Stimulated activated CD4-positive, alpha-beta T cell treated with anti-CD3 and anti-CD28 coated beads, Interleukin-2, amount 100 ng/mL, for 24 hours (primary cell): ENCODE measurements around the gene SSH3.

Experiments used
- DNase-seq, 2 donors: peaks; one replicate each; pipeline ENCODE4 v3.0.0-alpha.2; 2020

Gene SSH3

GRCh38 chr11:67349457-67349856 lies 46.1 kb downstream of the SSH3 start:
- no peak for DNase-seq

DNA sequence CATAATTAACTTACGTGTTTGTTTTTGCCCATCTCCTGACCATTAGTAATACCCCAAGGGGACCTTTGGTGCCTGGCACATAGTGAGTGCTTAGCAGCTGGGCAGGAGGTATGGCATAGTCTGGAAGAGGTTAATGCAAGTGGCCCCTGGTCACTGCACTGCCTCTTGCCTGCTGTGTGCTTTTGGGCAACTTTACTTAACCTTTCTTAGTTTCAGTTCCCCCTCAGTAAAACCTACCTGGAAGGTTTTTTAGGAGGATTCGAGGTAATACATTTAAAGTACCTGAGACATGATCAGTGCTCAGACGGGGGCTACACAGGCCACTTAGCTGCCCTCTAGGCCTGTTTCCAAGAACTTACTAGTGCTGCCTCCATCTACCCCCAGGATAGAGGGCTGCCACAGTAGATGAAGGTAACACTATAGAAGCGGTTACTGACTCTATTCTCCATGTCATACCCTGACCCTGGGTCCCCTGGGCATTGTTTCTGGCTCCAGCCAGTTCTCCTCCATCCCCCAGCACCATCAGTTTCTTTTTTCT lies 46.7 kb downstream of the SSH3 start:
- no peak for DNase-seq

GRCh38 chr11:67351275-67352005 lies 48.1 kb downstream of the SSH3 start:
- DNase-seq, result peak; percentile 69 to 72

DNA sequence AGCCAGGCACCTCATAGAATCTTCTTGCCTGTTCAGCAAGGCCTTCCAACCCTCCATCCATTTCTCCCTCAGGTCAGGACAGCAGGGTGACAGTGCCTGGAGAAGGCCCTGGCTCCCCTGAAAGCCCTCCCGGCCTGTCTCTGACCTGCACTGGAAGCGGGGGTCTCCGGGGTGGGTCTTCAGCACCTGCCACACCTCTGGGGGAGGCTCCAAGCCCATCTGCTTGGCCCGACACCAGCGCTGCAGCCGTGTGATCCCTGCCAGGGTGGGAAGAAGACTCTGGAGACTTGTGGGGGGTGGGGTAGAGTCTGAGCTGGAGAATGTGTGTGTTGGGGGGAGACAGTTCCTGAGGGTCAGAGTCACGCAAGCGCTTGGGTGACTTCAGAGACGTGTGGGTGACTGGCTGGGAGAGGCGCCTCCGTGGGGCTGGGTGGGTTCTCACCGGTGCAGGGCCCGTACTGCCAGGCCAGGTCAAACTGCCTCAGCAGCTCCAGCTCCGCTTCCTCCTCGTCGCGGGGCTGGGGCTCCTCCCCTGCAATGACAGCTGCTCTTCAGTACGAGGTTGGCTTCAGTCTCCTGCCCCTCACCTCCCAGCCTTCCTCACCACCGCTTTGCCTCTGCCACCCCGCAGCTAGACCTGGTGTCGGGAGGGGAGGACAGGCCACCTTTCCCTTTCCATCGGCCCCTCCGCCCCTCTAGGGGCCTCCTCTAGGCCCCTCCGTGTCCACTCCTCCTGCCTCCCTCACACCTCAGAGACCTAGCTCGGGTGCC lies 49.4 kb downstream of the SSH3 start:
- DNase-seq, result peak in 1 of 2 donors; percentile 44

DNA sequence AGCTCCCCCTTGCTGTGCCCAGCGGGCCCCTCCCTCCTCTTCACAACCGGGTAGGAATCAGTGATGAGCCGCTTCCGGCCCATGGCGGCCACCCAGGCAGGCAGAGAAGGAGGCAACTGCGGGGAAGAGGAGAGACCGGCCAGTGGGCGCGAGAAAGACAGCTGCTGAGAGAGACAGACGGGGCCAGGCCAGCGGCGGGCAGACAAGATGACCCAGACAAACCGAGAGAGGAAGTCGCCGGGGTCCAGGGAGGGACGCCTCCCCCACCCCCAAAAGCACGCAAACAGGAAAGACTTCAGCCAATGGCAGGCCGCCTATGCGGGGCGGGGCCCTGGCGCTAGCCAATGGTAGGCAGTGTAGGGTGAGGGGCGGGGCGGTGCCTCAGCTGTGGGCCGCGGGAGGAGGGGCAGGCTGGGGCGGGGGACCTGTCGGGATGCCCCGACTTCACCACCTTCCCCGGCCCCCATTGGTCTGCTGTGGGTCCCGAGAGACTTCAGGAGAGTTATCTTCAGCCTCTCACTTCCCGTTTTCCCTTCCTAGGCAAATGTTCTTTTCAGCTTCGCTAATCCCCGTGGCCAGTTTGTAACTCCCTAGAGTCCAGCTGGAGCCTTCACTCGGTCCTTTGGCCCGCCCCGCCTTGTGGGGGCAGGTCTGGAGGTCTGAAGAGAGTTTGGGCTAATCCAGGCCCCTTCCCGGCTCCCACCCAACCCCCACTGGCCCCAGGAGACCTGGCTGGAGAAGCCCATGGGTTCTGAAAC lies 50.2 kb downstream of the SSH3 start, which contains the start of gene POLD4:
Gene POLD4, minus strand, starts transcription at position 230 of the 758 bp plus-strand sequence. Its CDS starts 147 bp downstream, at position 83.
- peak; percentile 97 to 98 for DNase-seq

DNA sequence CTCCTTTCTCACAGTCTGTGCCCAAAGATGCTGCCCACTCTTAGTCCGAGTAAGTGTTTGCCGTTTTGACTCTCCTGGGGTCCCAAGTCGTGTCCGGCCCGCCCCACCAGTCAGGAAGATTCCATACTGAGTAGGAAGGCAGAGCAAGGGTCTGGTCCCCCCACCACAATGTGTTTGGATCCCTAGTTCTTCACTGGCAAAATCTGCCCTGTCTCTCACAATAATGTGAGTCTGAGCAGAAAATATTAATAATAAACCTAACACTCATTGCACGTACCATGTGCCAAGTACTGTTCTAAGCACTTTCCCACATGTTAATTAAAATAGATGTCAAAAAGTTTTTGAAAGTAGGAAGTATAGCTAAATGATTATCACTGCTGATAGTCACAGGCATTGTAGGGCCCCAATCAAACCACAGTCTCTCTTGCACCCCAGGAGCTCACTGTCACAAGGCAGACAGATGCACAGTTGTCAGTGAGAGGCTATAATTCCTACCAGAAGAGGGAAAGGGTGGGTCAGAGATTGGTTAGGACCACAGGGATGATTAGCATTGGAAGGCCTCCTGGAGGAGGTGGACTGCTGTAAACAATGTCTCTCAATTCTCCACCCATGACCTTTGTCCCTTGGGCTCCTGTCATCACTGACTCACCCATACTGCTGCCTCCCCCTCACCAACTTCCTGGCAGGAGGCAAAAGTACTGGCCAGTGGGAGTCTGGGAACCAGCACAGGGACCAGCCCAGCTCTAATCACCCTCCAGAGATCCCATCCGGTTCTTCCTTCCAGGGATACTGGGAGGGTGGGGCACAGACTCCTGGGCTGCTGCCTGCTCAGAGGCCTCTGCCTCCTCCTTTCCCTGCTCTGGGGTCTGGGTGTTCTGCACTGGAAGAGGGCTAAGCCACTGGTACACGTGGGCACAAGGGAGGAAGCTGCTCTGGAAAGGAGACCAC lies 51.0 kb downstream of the SSH3 start:
- no peak for DNase-seq

GRCh38 chr11:67355023-67355793 lies 51.9 kb downstream of the SSH3 start:
- DNase-seq, result no peak

DNA sequence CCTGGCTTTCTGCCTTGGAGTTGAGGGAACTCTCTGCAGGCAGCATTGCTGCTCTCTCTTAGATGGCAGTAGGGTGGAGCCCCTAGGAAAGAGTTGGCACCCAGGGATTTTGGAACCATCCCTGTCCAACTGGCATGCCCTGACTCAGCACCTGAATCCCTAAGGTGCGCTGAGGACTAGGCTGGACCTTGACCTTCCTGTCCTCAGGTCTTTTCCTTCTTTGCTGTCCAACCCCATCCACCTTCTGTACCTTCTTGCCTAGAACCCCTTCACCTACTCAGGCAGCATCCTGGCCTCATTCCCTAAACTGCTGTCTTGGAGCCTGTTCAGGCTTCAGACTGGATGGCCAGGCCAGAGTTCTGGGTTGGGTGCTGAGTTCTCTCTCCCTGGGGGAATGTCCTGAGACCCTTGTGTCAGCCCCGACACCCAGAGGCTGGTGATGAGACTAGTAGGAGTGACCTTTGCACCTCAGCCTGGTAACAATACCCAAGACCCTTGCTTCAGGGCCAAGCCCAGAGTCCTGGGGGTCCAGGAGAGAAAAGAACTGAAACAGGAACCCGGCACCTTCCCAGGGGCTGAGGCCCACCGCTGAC lies 52.6 kb downstream of the SSH3 start:
- no peak for DNase-seq

DNA sequence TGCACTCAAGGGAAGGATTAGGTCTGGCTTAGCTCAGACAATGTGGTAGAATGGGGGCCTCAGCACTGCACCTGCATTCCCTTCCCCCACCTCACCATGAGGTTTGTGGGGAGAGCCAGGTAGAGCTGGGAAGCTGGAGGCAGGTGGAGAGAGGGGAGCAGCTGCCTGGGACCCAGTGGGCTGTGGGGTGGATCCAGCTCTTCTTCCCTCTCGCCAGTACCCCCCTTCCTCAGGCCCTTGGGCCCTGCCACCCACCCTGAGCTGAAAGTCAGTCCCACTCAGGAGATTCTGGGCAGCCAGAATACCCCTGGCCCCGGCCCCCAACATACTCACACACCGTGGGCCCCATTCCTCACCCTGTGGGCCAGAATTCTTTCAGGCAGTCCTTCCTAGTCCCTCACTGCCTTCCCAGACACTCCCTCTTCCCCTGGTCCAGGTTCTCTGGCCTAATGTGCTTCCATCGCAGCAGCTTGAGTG lies 53.1 kb downstream of the SSH3 start:
- DNase-seq, result no peak

DNA sequence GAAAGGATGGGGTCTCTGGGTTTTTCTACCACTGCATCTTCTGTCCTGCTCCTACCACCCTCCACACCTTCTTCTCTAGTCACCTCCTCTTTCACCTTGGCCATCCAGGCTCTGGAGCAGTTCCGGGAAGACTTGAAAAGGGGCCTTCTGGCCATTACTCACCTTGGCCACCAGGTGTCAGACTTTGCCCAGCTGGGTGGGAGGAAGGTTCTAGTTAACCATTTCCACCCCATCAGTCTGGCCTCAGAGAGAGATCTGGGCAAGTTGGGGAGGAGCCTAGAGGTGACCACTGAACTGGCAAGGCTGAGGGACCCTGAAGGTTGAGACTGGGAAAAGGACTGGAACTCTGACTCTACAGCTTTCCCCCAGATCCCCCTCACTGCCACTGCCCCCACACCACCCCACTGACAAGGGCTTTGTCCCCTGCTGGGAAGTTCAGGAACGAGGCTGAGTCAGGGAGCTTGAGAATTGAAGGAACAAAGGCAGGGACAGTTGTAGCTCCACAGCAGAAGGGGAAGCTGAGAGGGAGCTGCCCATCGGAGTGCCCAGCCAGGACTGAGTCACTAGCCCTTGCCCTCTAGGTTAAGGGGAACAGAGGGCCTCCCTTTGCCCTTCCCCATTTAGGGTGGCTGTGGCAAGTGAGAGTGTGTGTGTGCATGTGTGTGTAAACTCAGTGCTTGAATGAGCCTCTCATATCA lies 53.7 kb downstream of the SSH3 start:
- DNase-seq, result peak; percentile 68 to 72

DNA sequence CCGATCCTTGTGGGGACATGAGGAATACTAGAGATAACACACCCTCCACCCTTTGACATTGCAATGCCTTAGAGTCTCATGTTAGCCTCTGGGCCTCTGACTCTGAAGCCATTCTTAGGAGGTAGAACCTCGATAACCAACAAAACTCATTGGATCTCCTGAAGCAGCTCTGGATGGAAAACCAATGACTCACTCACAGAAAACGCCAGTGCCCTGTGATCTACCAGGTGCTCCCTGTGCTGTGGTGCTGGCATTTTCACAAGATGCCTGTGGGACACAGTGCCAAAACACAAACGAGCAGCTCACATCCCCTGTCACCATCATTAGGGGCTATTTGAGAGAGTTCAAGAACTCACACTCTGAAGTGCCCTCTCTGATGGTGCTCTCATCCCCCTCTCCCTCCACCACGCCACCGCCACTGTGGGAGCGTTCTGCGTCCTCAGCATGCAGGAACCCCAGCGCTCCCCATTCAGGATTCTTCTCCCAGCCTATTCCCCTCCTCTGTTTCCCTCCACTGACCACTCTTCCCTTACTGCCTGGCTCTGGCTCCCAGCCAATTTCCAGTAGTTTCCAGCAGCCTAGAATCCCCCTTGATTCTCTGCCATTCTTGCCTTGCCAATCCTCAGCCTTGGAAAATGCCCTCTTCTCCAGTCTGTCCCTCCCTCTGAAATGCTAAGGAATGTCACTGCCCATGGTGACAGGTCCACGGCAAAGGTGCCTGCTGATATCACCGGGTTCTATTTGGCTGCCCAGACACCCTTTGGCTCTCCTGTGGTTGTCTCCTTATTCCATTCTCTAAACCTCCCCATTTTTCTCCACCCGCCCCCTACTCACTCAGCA lies 54.7 kb downstream of the SSH3 start:
- DNase-seq, result no peak
